Mucosa of rectum (tissue), 2 donors: ENCODE data around the gene APOA1.

ENCODE experiments used
- H3K27ac ChIP-seq, 2 donors: one replicate each; pipeline ENCODE4 v1.7.0; 2013; ENCODE audit warnings: inconsistent platforms in 2 of 2, low read depth in 2 of 2, low read length in 2 of 2
- H3K27me3 ChIP-seq, 2 donors: one replicate each; pipeline ENCODE4 v1.7.0; 2013; ENCODE audit warnings: low read length in 2 of 2; ENCODE audit not compliant: control insufficient read depth in 2 of 2, insufficient read depth in 2 of 2
- H3K36me3 ChIP-seq, 2 donors: one replicate each; pipeline ENCODE4 v1.7.0; 2013; ENCODE audit warnings: low read length in 2 of 2; ENCODE audit not compliant: control insufficient read depth in 2 of 2, insufficient read depth in 2 of 2
- H3K4me1 ChIP-seq, 2 donors: one replicate each; pipeline ENCODE4 v1.7.0; 2013; ENCODE audit warnings: low read length in 2 of 2, mild to moderate bottlenecking in 1 of 2; ENCODE audit not compliant: control insufficient read depth in 2 of 2, insufficient read depth in 2 of 2
- H3K4me3 ChIP-seq, 2 donors: one replicate each; pipeline ENCODE4 v1.7.0; 2013; ENCODE audit warnings: low read length in 2 of 2
- H3K9ac ChIP-seq, 2 donors: one replicate each; pipeline ENCODE4 v1.7.0; 2013; ENCODE audit warnings: low read length in 2 of 2, low read depth in 1 of 2, mild to moderate bottlenecking in 1 of 2
- H3K9me3 ChIP-seq, 2 donors: one replicate each; pipeline ENCODE4 v1.7.0; 2013; ENCODE audit warnings: low read length in 2 of 2; ENCODE audit not compliant: control insufficient read depth in 2 of 2
- donor health status: healthy.
- donor health status: Normal muscosa, but diverticular disease.

The APOA1 gene

DNA sequence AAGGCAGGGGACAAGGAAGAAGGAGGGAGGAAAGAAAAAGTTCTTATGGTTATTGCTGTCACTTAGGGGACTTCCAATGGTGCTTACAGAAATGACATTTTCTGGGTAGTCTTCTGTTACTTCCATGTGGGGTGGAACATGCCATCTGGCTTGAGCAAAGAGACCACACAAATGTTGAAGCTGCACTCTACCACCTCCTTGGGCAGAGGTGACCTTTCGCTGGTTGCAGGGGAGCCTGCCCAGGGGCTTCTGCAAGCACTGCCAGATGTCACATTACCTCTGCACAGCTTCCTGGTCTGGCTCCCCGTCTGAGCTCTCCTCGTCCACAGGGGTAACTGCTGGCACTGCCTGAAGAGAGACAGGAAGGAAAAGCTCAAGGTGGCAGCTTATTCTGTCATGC, 32.6 kb upstream of the APOA1 start:
- no peaks in the 10 kb centered on the region for H3K27me3 ChIP-seq
- H3K4me3 ChIP-seq = no peak overlapping the region
- no peak overlapping the region for H3K27ac ChIP-seq
- peaks cover 52 to 76% of the 10 kb centered on the region in 2 donors for H3K36me3 ChIP-seq
- no peaks in the 10 kb centered on the region for H3K4me1 ChIP-seq
- H3K9me3 ChIP-seq = no peaks in the 10 kb centered on the region
- H3K9ac ChIP-seq = no peak overlapping the region

DNA sequence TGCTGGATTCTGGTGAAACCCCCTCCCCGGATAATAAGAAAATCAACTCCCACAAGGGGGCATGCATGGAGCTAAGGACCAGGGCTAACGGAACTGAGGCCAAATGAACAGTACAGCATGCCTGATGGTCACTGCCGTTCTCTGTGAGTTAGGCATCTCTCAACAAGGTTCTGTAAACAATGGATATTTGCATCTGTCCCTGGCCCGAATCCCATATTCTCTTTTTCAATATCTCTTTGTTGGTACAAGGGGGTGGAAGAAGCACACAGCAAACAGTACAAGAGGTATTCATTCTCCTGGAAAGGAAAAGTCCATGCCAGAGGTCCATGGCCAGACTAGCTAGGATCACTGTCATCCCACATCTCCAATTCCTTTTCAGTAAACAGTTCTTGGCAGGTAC, 32.2 kb upstream of the APOA1 start:
- Histone ChIP-seq H3K9me3 (no peaks in the 10 kb centered on the region), H3K4me3 (no peak overlapping the region), H3K27ac (no peak overlapping the region), H3K4me1 (no peaks in the 10 kb centered on the region), H3K27me3 (no peaks in the 10 kb centered on the region), H3K9ac (no peak overlapping the region), H3K36me3 (peaks cover 54 to 78% of the 10 kb centered on the region in 2 donors)

DNA sequence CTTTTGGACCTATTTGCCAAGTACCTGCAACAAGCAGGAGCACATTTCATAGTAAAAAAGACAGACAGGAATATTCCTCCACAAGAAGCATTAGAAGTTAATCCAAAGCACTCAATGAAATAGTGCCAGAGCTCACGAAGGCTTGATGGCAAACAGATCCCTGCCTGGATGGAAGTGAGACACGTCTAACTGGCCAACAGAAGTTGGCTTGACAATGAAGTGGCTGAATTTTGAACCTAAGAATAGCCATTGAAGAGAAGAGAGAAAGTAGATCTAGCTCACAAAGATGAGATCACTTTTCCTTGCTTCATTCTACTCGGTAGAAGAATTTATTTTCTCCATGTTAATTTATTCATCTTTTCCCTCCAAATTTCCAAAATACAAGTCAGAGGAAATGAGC, 30.6 kb upstream of the APOA1 start:
- no peak overlapping the region for H3K9ac ChIP-seq
- no peaks in the 10 kb centered on the region for H3K4me1 ChIP-seq
- H3K27ac ChIP-seq = no peak overlapping the region
- H3K27me3 ChIP-seq = no peaks in the 10 kb centered on the region
- H3K36me3 ChIP-seq = peaks cover 54 to 81% of the 10 kb centered on the region in 2 donors
- no peak overlapping the region for H3K4me3 ChIP-seq
- no peaks in the 10 kb centered on the region for H3K9me3 ChIP-seq

DNA sequence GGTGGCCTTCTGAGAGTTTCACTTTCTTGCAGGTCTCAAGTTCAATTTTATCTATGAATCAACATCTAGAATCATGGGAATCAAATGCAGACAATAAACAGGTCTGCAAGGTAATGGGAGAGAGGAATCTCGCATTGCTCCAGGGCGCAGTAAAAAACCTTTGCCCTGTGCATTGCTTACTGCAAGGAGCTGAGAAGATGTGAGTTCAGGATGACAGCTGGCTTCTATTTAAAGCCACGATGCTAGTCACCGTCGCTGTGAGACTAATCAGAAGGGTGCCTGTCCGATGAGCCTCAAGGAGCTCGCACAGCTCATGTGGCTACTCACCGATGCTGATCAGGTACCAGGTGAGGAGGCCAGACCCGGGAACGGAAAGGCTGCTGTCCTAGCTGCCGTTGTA, 30.2 kb upstream of the APOA1 start:
- H3K27me3 ChIP-seq = no peaks in the 10 kb centered on the region
- no peaks in the 10 kb centered on the region for H3K9me3 ChIP-seq
- no peak overlapping the region for H3K4me3 ChIP-seq
- no peaks in the 10 kb centered on the region for H3K4me1 ChIP-seq
- H3K36me3 ChIP-seq = peaks cover 50 to 78% of the 10 kb centered on the region in 2 donors
- no peak overlapping the region for H3K9ac ChIP-seq
- no peak overlapping the region for H3K27ac ChIP-seq

DNA sequence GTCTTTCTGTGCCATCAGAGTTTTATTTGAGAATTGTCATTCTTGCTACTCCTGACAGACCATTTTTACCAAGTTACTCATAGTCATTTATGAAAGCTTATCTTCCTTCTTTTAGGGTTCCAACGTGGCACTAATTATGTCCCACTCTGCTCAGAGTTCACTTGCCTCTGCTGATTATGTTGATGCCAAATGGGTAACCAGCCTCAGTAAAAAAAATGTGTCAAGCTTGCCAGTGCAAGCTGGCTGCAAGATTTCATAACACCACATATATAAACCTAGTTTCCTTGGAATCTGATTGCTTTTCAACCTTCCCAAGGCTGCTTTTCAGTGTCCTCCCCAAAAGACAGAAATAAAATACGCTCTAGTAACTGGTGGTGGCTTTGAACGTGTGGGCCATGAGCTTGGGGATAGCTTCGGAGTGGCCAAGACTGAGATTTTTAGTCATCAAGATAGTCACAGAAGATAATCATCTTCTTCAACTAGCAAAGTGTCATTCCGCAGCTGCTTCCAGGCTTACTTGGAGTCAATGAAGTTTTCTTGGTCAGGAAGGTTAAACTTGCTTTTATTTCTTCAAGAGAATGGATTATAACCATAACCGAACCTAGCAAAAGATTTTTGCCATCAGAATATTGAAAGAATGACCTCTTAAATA, 29.5 kb upstream of the APOA1 start:
- H3K27ac ChIP-seq = no peak overlapping the region
- peaks cover 54 to 81% of the 10 kb centered on the region in 2 donors for H3K36me3 ChIP-seq
- no peaks in the 10 kb centered on the region for H3K9me3 ChIP-seq
- H3K4me3 ChIP-seq = no peak overlapping the region
- H3K9ac ChIP-seq = no peak overlapping the region
- no peaks in the 10 kb centered on the region for H3K27me3 ChIP-seq
- no peaks in the 10 kb centered on the region for H3K4me1 ChIP-seq

DNA sequence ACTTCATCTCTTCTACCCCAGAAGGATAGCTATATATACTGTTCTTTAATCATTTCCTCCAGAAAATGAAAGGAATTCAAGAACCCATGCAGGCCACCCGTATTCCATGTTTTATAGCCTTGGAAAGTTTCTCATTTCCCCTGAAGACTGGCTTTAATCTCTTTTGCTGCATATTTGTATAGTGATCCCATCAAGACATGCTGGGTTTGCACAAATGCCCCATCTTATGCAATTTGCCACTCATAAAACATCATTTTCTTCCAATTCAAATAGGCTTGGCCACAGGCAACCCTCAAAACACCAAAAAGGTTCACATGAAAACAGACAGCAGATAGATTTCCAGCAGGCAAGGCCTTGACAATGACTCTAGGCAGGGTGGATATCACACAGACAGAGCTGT, 28.3 kb upstream of the APOA1 start:
- no peaks in the 10 kb centered on the region for H3K9me3 ChIP-seq
- H3K4me3 ChIP-seq = no peak overlapping the region
- H3K27ac ChIP-seq = no peak overlapping the region
- no peaks in the 10 kb centered on the region for H3K4me1 ChIP-seq
- H3K27me3 ChIP-seq = no peaks in the 10 kb centered on the region
- H3K9ac ChIP-seq = no peak overlapping the region
- peaks cover 59 to 80% of the 10 kb centered on the region in 2 donors for H3K36me3 ChIP-seq

DNA sequence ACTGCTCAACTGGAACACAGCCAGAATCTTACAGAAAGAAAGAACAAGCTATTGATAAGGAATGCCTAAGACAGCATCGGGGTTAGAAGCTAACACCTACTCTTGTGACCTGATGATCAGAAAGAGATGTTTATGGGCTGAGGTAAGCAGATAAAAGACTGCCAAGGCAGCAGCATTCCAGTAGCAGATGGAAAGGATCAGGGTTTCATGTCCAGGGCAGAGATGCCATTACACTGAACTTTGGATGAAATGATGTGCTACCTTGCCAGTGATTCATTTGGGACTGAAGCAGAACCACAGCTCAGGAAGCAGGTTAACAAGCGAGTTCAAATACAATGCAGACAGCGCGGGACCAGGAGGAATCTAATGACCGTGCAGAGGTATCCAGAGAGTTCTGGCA, 27.1 kb upstream of the APOA1 start:
- no peaks in the 10 kb centered on the region for H3K9me3 ChIP-seq
- no peak overlapping the region for H3K27ac ChIP-seq
- H3K4me3 ChIP-seq = no peak overlapping the region
- H3K4me1 ChIP-seq = no peaks in the 10 kb centered on the region
- no peak overlapping the region for H3K9ac ChIP-seq
- H3K36me3 ChIP-seq = peaks cover 55 to 80% of the 10 kb centered on the region in 2 donors
- no peaks in the 10 kb centered on the region for H3K27me3 ChIP-seq

DNA sequence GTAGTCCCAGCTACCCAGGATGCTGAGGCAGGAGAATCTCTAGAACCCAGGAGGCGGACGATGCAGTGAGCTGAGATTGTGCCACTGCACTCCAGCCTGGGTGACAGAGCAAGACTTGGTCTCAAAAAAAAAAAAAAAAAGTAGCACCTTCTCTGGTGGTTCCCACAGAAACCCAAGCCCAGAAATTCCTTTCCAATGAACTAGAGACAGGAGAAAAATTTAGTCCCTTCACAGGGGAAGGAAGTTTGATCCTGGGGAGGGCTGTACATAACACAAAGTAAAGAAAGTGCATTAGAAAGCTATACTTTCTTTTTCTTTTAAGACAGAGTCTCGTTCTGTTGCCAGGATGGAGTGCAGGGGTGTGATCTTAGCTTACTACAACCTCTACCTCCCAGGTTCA, 25.5 kb upstream of the APOA1 start:
- Histone ChIP-seq H3K27ac (no peak overlapping the region), H3K9ac (no peak overlapping the region), H3K4me3 (no peak overlapping the region), H3K9me3 (no peaks in the 10 kb centered on the region), H3K27me3 (no peaks in the 10 kb centered on the region), H3K4me1 (no peaks in the 10 kb centered on the region), H3K36me3 (peaks cover 66 to 84% of the 10 kb centered on the region in 2 donors)

DNA sequence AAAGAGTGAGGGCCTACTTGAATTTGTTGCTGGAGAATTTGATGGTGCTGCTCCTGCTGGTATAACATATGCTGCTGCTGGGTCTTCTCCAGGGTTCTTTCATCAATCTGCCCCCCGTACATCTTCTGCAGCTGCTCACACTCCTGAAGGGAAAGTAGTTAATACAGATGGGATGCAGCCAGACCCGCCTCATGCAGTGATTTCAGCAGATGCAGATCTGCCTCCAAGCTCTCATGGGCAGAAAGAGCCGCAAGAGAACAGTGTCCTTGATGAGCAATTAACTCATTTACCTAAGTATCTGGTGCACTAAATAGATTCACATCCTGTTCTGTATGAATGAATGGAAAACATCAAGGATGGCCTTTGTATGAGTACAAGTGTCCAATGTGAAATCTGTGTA, 24.8 kb upstream of the APOA1 start:
- H3K9me3 ChIP-seq = no peaks in the 10 kb centered on the region
- no peaks in the 10 kb centered on the region for H3K4me1 ChIP-seq
- H3K4me3 ChIP-seq = no peak overlapping the region
- H3K9ac ChIP-seq = no peak overlapping the region
- H3K27me3 ChIP-seq = no peaks in the 10 kb centered on the region
- no peak overlapping the region for H3K27ac ChIP-seq
- peaks cover 63 to 83% of the 10 kb centered on the region in 2 donors for H3K36me3 ChIP-seq

DNA sequence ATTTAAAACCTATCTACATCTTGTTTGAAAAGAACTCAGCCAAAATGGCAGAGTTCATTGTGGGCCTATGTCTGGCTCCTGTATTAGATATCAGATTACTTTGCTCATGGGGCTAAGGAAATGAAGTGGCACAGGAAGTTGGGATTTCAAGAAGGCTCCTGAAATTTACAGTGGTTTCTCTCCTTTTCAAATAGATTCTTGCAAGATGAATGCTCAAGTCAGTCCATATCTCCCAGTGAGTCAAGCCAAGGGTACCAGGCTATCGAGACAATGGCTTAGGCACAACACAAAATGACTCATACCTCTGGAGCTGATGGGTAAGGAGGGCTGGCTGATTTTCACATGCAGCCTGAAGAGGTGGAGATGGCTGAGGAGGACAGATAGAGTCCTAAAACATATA, 24.1 kb upstream of the APOA1 start:
- Histone ChIP-seq H3K9ac (no peak overlapping the region), H3K27me3 (no peaks in the 10 kb centered on the region), H3K36me3 (peaks cover 62 to 77% of the 10 kb centered on the region in 2 donors), H3K4me1 (no peaks in the 10 kb centered on the region), H3K9me3 (no peaks in the 10 kb centered on the region), H3K27ac (no peak overlapping the region), H3K4me3 (no peak overlapping the region)

DNA sequence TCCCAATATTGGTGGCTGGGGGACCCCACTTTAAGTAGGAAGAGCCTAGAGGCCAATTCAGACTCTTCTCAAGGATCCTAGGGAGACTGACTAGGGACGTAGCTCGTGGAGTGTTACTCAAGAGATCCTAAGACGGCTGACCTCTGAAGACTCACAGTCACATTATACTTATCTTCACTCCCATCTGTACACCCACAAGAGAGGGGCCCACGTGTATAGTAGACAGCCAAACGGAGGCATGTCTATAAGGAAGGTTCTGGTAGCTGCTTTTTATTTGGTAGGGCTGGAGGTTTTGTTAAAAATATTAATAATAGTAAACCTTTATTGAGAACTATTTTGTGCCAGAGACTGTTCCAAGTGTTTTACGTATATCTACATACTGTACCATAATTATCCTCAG, 22.9 kb upstream of the APOA1 start:
- H3K9me3 ChIP-seq = no peaks in the 10 kb centered on the region
- peaks cover 62 to 74% of the 10 kb centered on the region in 2 donors for H3K36me3 ChIP-seq
- no peak overlapping the region for H3K4me3 ChIP-seq
- no peaks in the 10 kb centered on the region for H3K4me1 ChIP-seq
- H3K9ac ChIP-seq = no peak overlapping the region
- no peak overlapping the region for H3K27ac ChIP-seq
- no peaks in the 10 kb centered on the region for H3K27me3 ChIP-seq
